ENCODE results near the gene AKAIN1.

The AKAIN1 gene, protein sequence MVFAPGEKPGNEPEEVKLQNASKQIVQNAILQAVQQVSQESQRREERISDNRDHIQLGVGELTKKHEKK

DNA sequence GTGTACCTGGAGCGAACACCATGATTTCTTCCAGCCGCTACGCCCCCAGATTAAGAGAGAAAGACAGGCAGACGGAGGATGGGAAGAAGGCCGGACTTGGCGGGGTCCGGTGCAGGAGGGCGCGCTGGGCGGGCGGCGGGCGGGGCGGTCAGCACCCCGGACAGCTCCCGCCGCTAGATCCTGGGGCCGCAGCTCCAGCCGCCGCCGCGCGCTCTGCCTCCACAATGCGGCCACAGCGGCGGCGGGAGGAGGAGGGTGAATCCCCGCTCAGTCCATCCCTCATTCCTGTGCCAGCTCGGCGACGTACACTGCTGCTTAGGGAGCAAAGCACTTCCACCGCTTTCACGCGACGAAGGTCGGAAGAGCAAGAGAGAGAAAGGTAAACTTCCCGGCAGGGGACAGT is at the start of gene AKAIN1:
AKAIN1 (minus strand) TSS at position 226 of the 403 bp plus-strand sequence; CDS start at position 22, 204 bp downstream.
- no peaks in the 10 kb centered on the region for H3K36me3 ChIP-seq (replicated peaks; ENCODE audit: low read depth, low read length)
- no peaks in the 10 kb centered on the region for H4K20me1 ChIP-seq (ENCODE audit: insufficient read depth, low read length)
- no peak within 1 kb of the TSS for H3K9ac ChIP-seq (ENCODE audit: low read length)
- no peak within 1 kb of the TSS for H3K27ac ChIP-seq (ENCODE audit: low read length)
- H3K4me3 ChIP-seq (ENCODE audit: low read length), result no peak within 1 kb of the TSS
- H3K9me3 ChIP-seq (ENCODE audit: insufficient read depth, low read length), result no peaks in the 10 kb centered on the region
- no peaks in the 10 kb centered on the region for H3K79me2 ChIP-seq (ENCODE audit: low read length)
- H3K27me3 ChIP-seq (ENCODE audit: low read depth, low read length), result no peaks in the 10 kb centered on the region
- H2AFZ ChIP-seq (ENCODE audit: low read depth, low read length), result no peak within 1 kb of the TSS
- no peaks in the 10 kb centered on the region for H3K4me1 ChIP-seq (ENCODE audit: low read length)
- H3K4me2 ChIP-seq (ENCODE audit: low read length), result no peak within 1 kb of the TSS
- TF ChIP-seq CTCF (IDR thresholded peaks at IDR 0.05; ENCODE audit: low read depth, low read length), result no peak
- no peak for TF ChIP-seq EZH2phosphoT487 (IDR thresholded peaks at IDR 0.05; ENCODE audit: low read depth)

DNA sequence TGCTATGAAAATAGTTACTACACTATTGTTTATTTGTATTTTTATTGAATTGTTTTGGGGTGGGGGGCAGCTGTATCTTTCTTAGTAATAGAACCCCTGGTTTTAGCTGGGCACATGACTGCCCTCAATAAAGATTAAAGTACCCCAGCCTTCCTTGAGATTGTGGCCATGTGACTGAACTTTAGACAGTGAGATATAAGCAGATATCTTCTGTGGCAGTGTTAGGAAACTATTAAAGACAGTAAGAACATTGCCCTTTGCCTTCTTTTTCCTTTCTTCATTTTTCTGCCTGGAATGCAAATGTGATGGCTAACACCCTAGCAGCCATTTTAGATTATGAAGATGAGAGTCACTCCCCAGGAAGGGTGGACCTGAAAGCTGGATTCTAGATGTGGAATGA is 47.9 kb upstream of the AKAIN1 start:
- H3K27me3 ChIP-seq (ENCODE audit: low read depth, low read length), result no peaks in the 10 kb centered on the region
- no peak overlapping the region for H3K27ac ChIP-seq (ENCODE audit: low read length)
- no peaks in the 10 kb centered on the region for H3K79me2 ChIP-seq (ENCODE audit: low read length)
- no peak overlapping the region for H2AFZ ChIP-seq (ENCODE audit: low read depth, low read length)
- H3K4me1 ChIP-seq (ENCODE audit: low read length), result no peaks in the 10 kb centered on the region
- H3K9me3 ChIP-seq (ENCODE audit: insufficient read depth, low read length), result no peaks in the 10 kb centered on the region
- no peaks in the 10 kb centered on the region for H4K20me1 ChIP-seq (ENCODE audit: insufficient read depth, low read length)
- H3K4me2 ChIP-seq (ENCODE audit: low read length), result no peak overlapping the region
- no peaks in the 10 kb centered on the region for H3K36me3 ChIP-seq (replicated peaks; ENCODE audit: low read depth, low read length)
- H3K4me3 ChIP-seq (ENCODE audit: low read length), result no peak overlapping the region
- TF ChIP-seq CTCF (IDR thresholded peaks at IDR 0.05; ENCODE audit: low read depth, low read length), result no peak
- no peak for TF ChIP-seq EZH2phosphoT487 (IDR thresholded peaks at IDR 0.05; ENCODE audit: low read depth)
- no peak overlapping the region for H3K9ac ChIP-seq (ENCODE audit: low read length)

DNA sequence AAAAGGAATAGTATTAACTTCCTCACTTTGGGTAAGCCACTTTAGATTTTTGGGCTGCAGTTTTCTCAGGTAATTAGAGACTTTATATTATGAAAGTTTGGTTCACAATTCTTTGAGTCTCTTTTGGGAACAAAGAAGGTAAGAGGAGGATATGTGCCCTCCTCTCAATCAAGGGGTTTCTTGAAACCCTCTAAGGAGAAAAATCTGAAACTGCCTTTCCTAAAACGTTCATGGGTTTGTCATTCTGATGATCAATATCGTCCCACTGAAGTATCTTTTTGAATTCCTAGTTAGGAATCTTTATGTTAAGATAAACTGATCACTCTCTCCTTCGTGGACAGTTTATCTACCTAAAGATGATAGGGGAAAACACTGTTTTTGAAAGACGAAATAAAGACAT is 42.4 kb upstream of the AKAIN1 start:
- H3K36me3 ChIP-seq (replicated peaks; ENCODE audit: low read depth, low read length), result no peaks in the 10 kb centered on the region
- no peak overlapping the region for H3K4me3 ChIP-seq (ENCODE audit: low read length)
- H3K9ac ChIP-seq (ENCODE audit: low read length), result no peak overlapping the region
- H3K27me3 ChIP-seq (ENCODE audit: low read depth, low read length), result no peaks in the 10 kb centered on the region
- H3K4me1 ChIP-seq (ENCODE audit: low read length), result no peaks in the 10 kb centered on the region
- no peaks in the 10 kb centered on the region for H3K9me3 ChIP-seq (ENCODE audit: insufficient read depth, low read length)
- no peaks in the 10 kb centered on the region for H3K79me2 ChIP-seq (ENCODE audit: low read length)
- TF ChIP-seq EZH2phosphoT487 (IDR thresholded peaks at IDR 0.05; ENCODE audit: low read depth) (no peak), CTCF (IDR thresholded peaks at IDR 0.05; ENCODE audit: low read depth, low read length) (no peak)
- H3K4me2 ChIP-seq (ENCODE audit: low read length), result no peak overlapping the region
- no peak overlapping the region for H3K27ac ChIP-seq (ENCODE audit: low read length)
- H4K20me1 ChIP-seq (ENCODE audit: insufficient read depth, low read length), result no peaks in the 10 kb centered on the region
- H2AFZ ChIP-seq (ENCODE audit: low read depth, low read length), result no peak overlapping the region

DNA sequence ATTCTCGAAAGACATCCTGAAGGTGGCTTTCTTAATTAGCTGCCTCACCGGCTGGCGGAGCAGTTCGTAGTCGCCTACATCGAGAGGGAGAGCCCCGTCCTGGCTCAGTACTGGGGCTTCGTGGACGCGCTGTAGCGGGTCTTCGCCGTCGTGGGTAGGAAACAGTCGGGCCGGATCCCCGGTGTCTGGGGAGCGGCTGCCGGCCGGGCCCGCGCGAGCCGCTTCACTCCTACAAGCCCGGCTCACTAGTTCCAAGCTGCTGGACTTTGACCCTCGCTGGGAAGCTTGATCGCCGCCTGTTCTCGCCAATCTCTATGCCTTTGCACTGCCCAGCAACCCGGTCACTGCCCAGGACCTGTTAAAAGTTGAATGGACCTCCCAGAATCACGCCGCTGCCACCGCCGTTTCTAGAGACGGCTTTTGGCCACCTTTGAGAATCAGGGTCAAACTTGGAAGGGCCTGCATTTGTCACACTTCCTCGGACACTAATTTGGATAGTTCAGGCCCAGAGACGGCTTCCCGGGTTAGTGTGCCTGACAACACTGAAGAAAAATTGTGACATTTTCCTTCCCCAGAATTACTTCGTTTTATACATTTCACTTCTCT is 41.4 kb upstream of the AKAIN1 start:
- H3K9me3 ChIP-seq (ENCODE audit: insufficient read depth, low read length), result no peaks in the 10 kb centered on the region
- H3K79me2 ChIP-seq (ENCODE audit: low read length), result no peaks in the 10 kb centered on the region
- H4K20me1 ChIP-seq (ENCODE audit: insufficient read depth, low read length), result no peaks in the 10 kb centered on the region
- TF ChIP-seq CTCF (IDR thresholded peaks at IDR 0.05; ENCODE audit: low read depth, low read length) (no peak), EZH2phosphoT487 (IDR thresholded peaks at IDR 0.05; ENCODE audit: low read depth) (no peak)
- H3K4me2 ChIP-seq (ENCODE audit: low read length), result no peak overlapping the region
- H3K27ac ChIP-seq (ENCODE audit: low read length), result no peak overlapping the region
- no peaks in the 10 kb centered on the region for H3K27me3 ChIP-seq (ENCODE audit: low read depth, low read length)
- H3K9ac ChIP-seq (ENCODE audit: low read length), result no peak overlapping the region
- no peak overlapping the region for H2AFZ ChIP-seq (ENCODE audit: low read depth, low read length)
- H3K36me3 ChIP-seq (replicated peaks; ENCODE audit: low read depth, low read length), result no peaks in the 10 kb centered on the region
- no peaks in the 10 kb centered on the region for H3K4me1 ChIP-seq (ENCODE audit: low read length)
- no peak overlapping the region for H3K4me3 ChIP-seq (ENCODE audit: low read length)

All from OCI-LY3 (cell line).